K562 (cell line): ENCODE results near the gene ARHGEF16. TPM values are rescaled to one million over a fixed set of nuclear protein-coding genes. Genes with fewer than 3 reads are reported as not detected.

Experiments
- ATAC-seq: fragments of 200-7000 bp; cut with Tn5 transposase; 3 replicates; pipeline ENCODE4 v1.9.1; 2020; ENCODE audit warnings: moderate library complexity
- BruUV-seq: library from RNA; stranded (reverse); fragments of 400-500 nt; replicated peaks from 2 replicates; lab custom pipeline; 2021; lab: Mats Ljungman, UMichigan
- CTCF ChIA-PET: fragments of 300-600 bp; formaldehyde crosslinking; extraction: SDS; loops from one replicate; lab custom pipeline; 2021; ENCODE audit warnings: low intra/inter-chr PET ratio; lab: Yijun Ruan, JAX
- POLR2A ChIA-PET: fragments of 300-600, 350-650 bp; sonication (Branson Sonifier 250); formaldehyde crosslinking; extraction: SDS; loops from one replicate; lab custom pipeline; 2021; ENCODE audit warnings: antibody characterized with exemption, inconsistent platforms; lab: Yijun Ruan, JAX
- DNase-seq, 4 experiments: peaks; one replicate each; pipeline versions ENCODE4 v3.0.0 to v3.0.0-alpha.2; 2011 to 2018; ENCODE audit warnings: low spot score in 3 of 4, mixed read lengths in 3 of 4; ENCODE audit errors: extremely low read depth in 1 of 4
- FAIRE-seq: peaks from 2 replicates; lab custom pipeline; 2011; peaks lifted over from hg19 to GRCh38; lab: Jason Lieb, UNC
- H2AFZ ChIP-seq: 2 replicates; pipeline ENCODE4 v1.6.0; 2011; ENCODE audit warnings: low read depth, low read length, control low read depth, inconsistent platforms
- H3K27ac ChIP-seq: fragments of 200-600 bp; 3 replicates; pipeline ENCODE4 v1.8.0; 2011; ENCODE audit warnings: low read depth, mild to moderate bottlenecking, control low read depth, inconsistent platforms, low read length, moderate library complexity, mixed read lengths; ENCODE audit errors: extremely low read depth
- H3K27me3 ChIP-seq, 2 experiments: fragments of 300-600 bp in 1 of 2; 2 replicates in 1 of 2; 3 replicates in 1 of 2; pipeline versions ENCODE4 v1.6.0 to v1.8.0; 2011; ENCODE audit warnings: inconsistent platforms in 2 of 2, low read length in 2 of 2, mild to moderate bottlenecking in 1 of 2, mixed read lengths in 1 of 2, moderate library complexity in 1 of 2; ENCODE audit not compliant: control insufficient read depth in 2 of 2, insufficient read depth in 2 of 2
- H3K36me3 ChIP-seq: fragments of 300-600 bp; 3 replicates; pipeline ENCODE4 v1.8.0; 2011; ENCODE audit warnings: mild to moderate bottlenecking, low read length, inconsistent platforms; ENCODE audit not compliant: control insufficient read depth, insufficient read depth
- H3K4me1 ChIP-seq, 2 experiments: fragments of 200-600 bp in 1 of 2; replicated peaks in 1 of 2; 2 replicates in 1 of 2; 3 replicates in 1 of 2; pipeline versions ENCODE4 v1.5.1 to v1.8.0; 2011; ENCODE audit warnings: inconsistent platforms in 2 of 2, low read length in 2 of 2, mild to moderate bottlenecking in 1 of 2, mixed read lengths in 1 of 2, moderate library complexity in 1 of 2; ENCODE audit not compliant: control insufficient read depth in 2 of 2, insufficient read depth in 2 of 2
- H3K4me2 ChIP-seq: 2 replicates; pipeline ENCODE4 v1.6.1; 2011; ENCODE audit warnings: low read length, control low read depth, inconsistent platforms, mixed read lengths; ENCODE audit not compliant: insufficient read depth
- H3K4me3 ChIP-seq: fragments of 200-600 bp; sonication (generic), shearing (Covaris generic); 2 replicates; pipeline ENCODE4 v1.5.1; 2016; ENCODE audit warnings: control low read depth, inconsistent platforms
- H3K79me2 ChIP-seq: fragments of 200-600 bp; 3 replicates; pipeline ENCODE4 v1.8.0; 2011; ENCODE audit warnings: low read length, inconsistent platforms; ENCODE audit not compliant: control insufficient read depth, insufficient read depth
- H3K9ac ChIP-seq, 2 experiments: 2 replicates each; pipeline versions ENCODE4 v1.6.0 to v1.6.1; 2011; ENCODE audit warnings: low read depth in 2 of 2, low read length in 2 of 2, control low read depth in 1 of 2, inconsistent platforms in 1 of 2, mild to moderate bottlenecking in 1 of 2, mixed read lengths in 1 of 2; ENCODE audit not compliant: insufficient read depth in 1 of 2
- H3K9me1 ChIP-seq: one replicate; pipeline ENCODE4 v1.6.0; 2011; ENCODE audit warnings: inconsistent platforms, mild to moderate bottlenecking, low read length, moderate library complexity; ENCODE audit not compliant: control insufficient read depth, insufficient read depth
- H3K9me3 ChIP-seq: replicated peaks from 2 replicates; pipeline ENCODE4 v1.5.1; 2011; ENCODE audit warnings: low read depth, low read length, inconsistent platforms; ENCODE audit not compliant: control insufficient read depth, insufficient read depth
- H4K20me1 ChIP-seq: replicated peaks from 2 replicates; pipeline ENCODE4 v1.6.1; 2011; ENCODE audit warnings: low read length, inconsistent platforms, mixed read lengths; ENCODE audit not compliant: control insufficient read depth, insufficient read depth
- BRCA1 ChIP-seq, 2 experiments: fragments of 450-650 bp in 1 of 2; sonication (generic) in 1 of 2; formaldehyde crosslinking in 1 of 2; IDR thresholded peaks; 2 replicates each; pipeline versions ENCODE4 v1.5.0 to v1.6.1; 2017 to 2020; ENCODE audit warnings: mild to moderate bottlenecking in 1 of 2, missing genetic modification reagents in 1 of 2
- CHCHD3 ChIP-seq: fragments of 250-450 bp; sonication (Bioruptor Pico); IDR thresholded peaks from 2 replicates; pipeline ENCODE4 v2.1.2; 2022; ENCODE audit warnings: mild to moderate bottlenecking
- E4F1 ChIP-seq: fragments of 250-450 bp; sonication (Bioruptor Pico); IDR thresholded peaks from 2 replicates; pipeline ENCODE4 v1.5.0; 2021; ENCODE audit warnings: mild to moderate bottlenecking, borderline replicate concordance
- EWSR1 ChIP-seq: fragments of 450-650 bp; IDR thresholded peaks from 2 replicates; pipeline ENCODE4 v1.6.1; 2018; ENCODE audit warnings: borderline replicate concordance, mild to moderate bottlenecking, low read depth, moderate library complexity; ENCODE audit not compliant: partially characterized antibody
- FOXJ2 ChIP-seq: fragments of 200-800 bp; sonication (Bioruptor generic); IDR thresholded peaks from 2 replicates; pipeline ENCODE4 v1.6.1; 2016; ENCODE audit warnings: missing genetic modification characterization, missing compliant biosample characterization
- GATAD2A ChIP-seq: fragments of 450-650 bp; IDR thresholded peaks from 2 replicates; pipeline ENCODE4 v1.6.1; 2017
- HDAC6 ChIP-seq: IDR thresholded peaks from 2 replicates; pipeline ENCODE4 v1.6.1; 2012; ENCODE audit warnings: low read depth, mild to moderate bottlenecking, control low read depth, inconsistent platforms, low read length, moderate library complexity
- JUN ChIP-seq, 2 experiments: sonication (generic) in 1 of 2; formaldehyde crosslinking in 1 of 2; IDR thresholded peaks; 2 replicates each; pipeline versions ENCODE4 v1.6.1 to v1.8.0; 2012 to 2022; ENCODE audit warnings: borderline replicate concordance in 2 of 2, mild to moderate bottlenecking in 2 of 2, improper control_type of control experiment in 1 of 2, low read depth in 1 of 2, low read length in 1 of 2, missing genetic modification reagents in 1 of 2
- MAZ ChIP-seq, 2 experiments: fragments of 450-650 bp in 1 of 2; sonication (generic) in 1 of 2; formaldehyde crosslinking; IDR thresholded peaks in 1 of 2; conservative IDR thresholded peaks in 1 of 2; 2 replicates each; pipeline versions ENCODE4 v1.4.0 to v1.5.0; 2020; ENCODE audit warnings: mild to moderate bottlenecking in 1 of 2, missing genetic modification reagents in 1 of 2
- NCOR1 ChIP-seq: fragments of 450-650 bp; IDR thresholded peaks from 2 replicates; pipeline ENCODE4 v1.6.1; 2016; ENCODE audit warnings: mild to moderate bottlenecking, moderate library complexity
- NONO ChIP-seq, 2 experiments: fragments of 200-400 bp in 1 of 2; fragments of 450-650 bp in 1 of 2; formaldehyde crosslinking in 1 of 2; IDR thresholded peaks; 2 replicates each; pipeline ENCODE4 v1.6.1; 2017; ENCODE audit warnings: low read depth in 2 of 2, mild to moderate bottlenecking in 2 of 2, moderate library complexity in 2 of 2, low read length in 1 of 2
- SMAD3 ChIP-seq: fragments of 450-650 bp; formaldehyde crosslinking; conservative IDR thresholded peaks from 2 replicates; pipeline ENCODE4 v1.4.0; 2020; ENCODE audit warnings: mild to moderate bottlenecking
- THRAP3 ChIP-seq: fragments of 450-650 bp; IDR thresholded peaks from 2 replicates; pipeline ENCODE4 v1.6.1; 2016; ENCODE audit warnings: mild to moderate bottlenecking, inconsistent platforms, borderline replicate concordance
- ZC3H8 ChIP-seq: fragments of 450-650 bp; IDR thresholded peaks from 2 replicates; pipeline ENCODE4 v1.6.1; 2017
- ZNF436 ChIP-seq: fragments of 250-450, 450-650 bp; sonication (Bioruptor Pico); formaldehyde crosslinking; IDR thresholded peaks from 2 replicates; pipeline ENCODE4 v1.7.0; 2020; ENCODE audit warnings: mild to moderate bottlenecking
- WGBS: fragments of 100-300 bp; shearing (Covaris generic); methylation state at CpG from one replicate; pipeline ENCODE4 v1.1.6; 2016; ENCODE audit warnings: low coverage, mixed read lengths; ENCODE audit not compliant: insufficient coverage; ENCODE audit errors: missing lambda C conversion rate; 5-methylcytosine and 5-hydroxymethylcytosine counted together
- in situ Hi-C: fragments of 300-500 bp; cut with MboI; formaldehyde crosslinking; loops from 4 replicates; pipeline ENCODE4 v1.15.0; 2018; ENCODE audit warnings: inconsistent platforms, mixed read lengths
- intact Hi-C: fragments of 100-400 bp; cut with micrococcal nuclease; formaldehyde crosslinking; loops from 2 replicates; pipeline ENCODE4 v1.14.2; 2022
- polyA plus RNA-seq, 8 experiments: library from polyadenylated mRNA; depleted of rRNA in 4 of 8; stranded (reverse) in 5 of 8; unstranded in 3 of 8; fragments of >200 nt; fragmentation: Nextera tagmentation in 2 of 8; fragmentation: Illumina TruSeq in 1 of 8; extraction: Ambion mirVana in 2 of 8; extraction: Trizol in 1 of 8; gene quantifications; 2 replicates each; pipeline versions ENCODE4 v1.2.1 to v1.2.3, GENCODE V29; 2011 to 2014; ENCODE audit warnings: inconsistent platforms in 1 of 8, missing spikeins in 1 of 8
- total RNA-seq, 7 experiments: library from RNA; depleted of rRNA in 6 of 7; stranded (reverse); fragments of >200 nt in 6 of 7; fragmentation: Illumina TruSeq in 2 of 7; extraction: Trizol in 2 of 7; gene quantifications; 2 replicates each; pipeline versions ENCODE4 v1.2.1 to v1.2.3, GENCODE V29; 2011 to 2021; ENCODE audit warnings: low replicate concordance in 1 of 7
- TF ChIP-seq, protein P1 (sequence below): fragments of 450-650 bp; IDR thresholded peaks from 2 replicates; pipeline ENCODE4 v1.6.1; 2016; ENCODE audit warnings: low read depth, mild to moderate bottlenecking, moderate library complexity

Gene ARHGEF16
- total and polyA plus RNA-seq, 9 of the 15 experiments (the other 6 are each of a cell fraction or from before 2014, with no cell fraction given): 0.15 to 1.2 (median 0.49) TPM; not detected in 2

DNA sequence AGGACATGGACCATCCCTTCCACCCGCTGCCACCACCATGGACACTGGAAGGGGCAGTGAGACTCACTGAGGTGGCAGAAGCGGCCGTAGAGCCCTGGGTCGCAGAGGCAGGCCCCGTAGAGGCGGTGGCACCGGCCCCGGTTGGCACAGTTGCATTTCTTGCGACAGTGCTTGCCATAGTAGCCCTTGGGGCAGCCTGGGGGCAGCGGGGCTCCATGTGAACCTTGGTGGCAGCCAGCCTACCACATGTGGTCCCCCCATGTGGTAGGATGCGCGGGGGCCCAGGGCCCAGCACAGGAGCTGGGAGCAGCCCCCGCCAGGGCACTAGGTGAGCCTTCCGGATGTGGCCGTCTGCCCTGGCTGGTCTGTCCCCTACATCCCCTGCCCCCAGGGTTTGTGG, 51.6 kb downstream of the ARHGEF16 start:
- FAIRE-seq: no peak
- Histone ChIP-seq H4K20me1 (peaks cover 18% of the 10 kb centered on the region; the same call in 1 of the 2 replicates), H3K27me3 (peaks cover 0 to 48% of the 10 kb centered on the region in 2 experiments; a peak in 4 of 5 replicates), H3K4me1 (peaks cover 0 to 38% of the 10 kb centered on the region in 2 experiments; a peak in 2 of 5 replicates), H3K79me2 (no peaks in the 10 kb centered on the region), H3K4me3 (no peak overlapping the region), H3K9ac (0 out of 4 replicates have a peak overlapping the region, but pooled peaks of 1 of the 2 experiments have one; percentile 22), H3K36me3 (no peaks in the 10 kb centered on the region), H3K9me3 (no peaks in the 10 kb centered on the region), H3K9me1 (no peaks in the 10 kb centered on the region), H2AFZ (no peak overlapping the region), H3K4me2 (no peak overlapping the region), H3K27ac (no peak overlapping the region)
- intact Hi-C loops: no loop called here
- no peak for DNase-seq
- BruUV-seq: no TSS peak
- ATAC-seq: no peak
- ChIA-PET CTCF (no interaction called here), POLR2A (no interaction called here)
- 0% methylated on average over 15 of the region's 15 CpGs for WGBS
- TF ChIP-seq GATAD2A: no peak
- no peak for TF ChIP-seq JUN (IDR thresholded peaks at IDR 0.05; ENCODE audit: borderline replicate concordance, low read depth, low read length)
- TF ChIP-seq JUN (CRISPR knock-in tag; IDR thresholded peaks at IDR 0.05; ENCODE audit: borderline replicate concordance): no peak
- TF ChIP-seq BRCA1 (IDR thresholded peaks at IDR 0.05): no peak
- TF ChIP-seq BRCA1 (CRISPR knock-in tag; IDR thresholded peaks at IDR 0.05): no peak
- no peak for TF ChIP-seq ZNF436 (CRISPR knock-in tag)
- no peak for TF ChIP-seq THRAP3
- TF ChIP-seq, protein P1, sequence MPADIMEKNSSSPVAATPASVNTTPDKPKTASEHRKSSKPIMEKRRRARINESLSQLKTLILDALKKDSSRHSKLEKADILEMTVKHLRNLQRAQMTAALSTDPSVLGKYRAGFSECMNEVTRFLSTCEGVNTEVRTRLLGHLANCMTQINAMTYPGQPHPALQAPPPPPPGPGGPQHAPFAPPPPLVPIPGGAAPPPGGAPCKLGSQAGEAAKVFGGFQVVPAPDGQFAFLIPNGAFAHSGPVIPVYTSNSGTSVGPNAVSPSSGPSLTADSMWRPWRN: no peak
- TF ChIP-seq NONO (IDR thresholded peaks at IDR 0.05; ENCODE audit: low read depth in 2 of 2, low read length in 1 of 2): no peak
- TF ChIP-seq NCOR1: no peak
- TF ChIP-seq ZC3H8: no peak
- no peak for TF ChIP-seq MAZ (CRISPR knock-in tag; conservative IDR thresholded peaks at IDR 0.05 in 1 of 2, IDR thresholded peaks at IDR 0.05 in 1 of 2)
- TF ChIP-seq FOXJ2 (tag): no peak
- TF ChIP-seq SMAD3 (CRISPR knock-in tag): no peak
- TF ChIP-seq HDAC6: no peak
- no peak for TF ChIP-seq E4F1 (CRISPR knock-in tag)
- no peak for TF ChIP-seq EWSR1
- no peak for TF ChIP-seq CHCHD3 (CRISPR knock-in tag)
- in situ Hi-C loops: no loop called here
